ENCODE measurements around the gene SORBS1.
A peak's percentile ranks its signal among the peaks of the same experiment; 100 is the strongest.

Gene SORBS1

GRCh38 chr10:95478935-95479334 lies 82.2 kb downstream of the SORBS1 start:
- Histone ChIP-seq H3K36me3 (peaks cover under 1 to 10% (median 5%) of the 10 kb centered on the region in 3 donors), H3K4me1 (peaks cover 1 to 100% (median 85%) of the 10 kb centered on the region in 4 donors), H3K27ac (peak overlapping the region; percentile 87 to 91), H3K27me3 (no peaks in the 10 kb centered on the region), H3K9me3 (no peaks in the 10 kb centered on the region), H3K4me3 (no peak overlapping the region)
- TF ChIP-seq CTCF (IDR thresholded peaks at IDR 0.05), result no peak
- peak in 1 of 2 donors; percentile 65 for DNase-seq
- intact Hi-C loops (cut with DNase I; ENCODE audit: low total_unique reads), result no loop called here

- Histone ChIP-seq H3K4me1 (peaks cover 8 to 100% (median 92%) of the 10 kb centered on the region in 4 donors), H3K27me3 (no peaks in the 10 kb centered on the region), H3K27ac (peak overlapping the region; percentile 87 to 91), H3K36me3 (peaks cover 0 to 10% (median 0%) of the 10 kb centered on the region in 3 donors), H3K9me3 (no peaks in the 10 kb centered on the region), H3K4me3 (no peak overlapping the region)
- no peak for DNase-seq
- intact Hi-C loops (cut with DNase I; ENCODE audit: low total_unique reads), result no loop called here
- no peak for TF ChIP-seq CTCF (IDR thresholded peaks at IDR 0.05)
Observed at GRCh38 chr10:95478185-95478584, 83.0 kb downstream of the SORBS1 start.

GRCh38 chr10:95477175-95477520 lies 84.0 kb downstream of the SORBS1 start:
- no peaks in the 10 kb centered on the region for H3K9me3 ChIP-seq
- no peak for DNase-seq
- H3K4me3 ChIP-seq, result no peak overlapping the region
- TF ChIP-seq CTCF (IDR thresholded peaks at IDR 0.05), result no peak
- intact Hi-C loops (cut with DNase I; ENCODE audit: low total_unique reads), result no loop called here
- H3K4me1 ChIP-seq, result peaks cover 8 to 100% (median 91%) of the 10 kb centered on the region in 4 donors
- H3K36me3 ChIP-seq, result peaks cover 0 to 4% (median 0%) of the 10 kb centered on the region in 3 donors
- peak overlapping the region; percentile 87 to 91 for H3K27ac ChIP-seq
- H3K27me3 ChIP-seq, result no peaks in the 10 kb centered on the region

GRCh38 chr10:95476469-95477174 lies 84.5 kb downstream of the SORBS1 start:
- Histone ChIP-seq H3K4me3 (no peak overlapping the region), H3K27me3 (no peaks in the 10 kb centered on the region), H3K4me1 (peaks cover 8 to 100% (median 90%) of the 10 kb centered on the region in 4 donors), H3K9me3 (no peaks in the 10 kb centered on the region), H3K27ac (peak overlapping the region; percentile 87 to 91), H3K36me3 (no peaks in the 10 kb centered on the region)
- no peak for DNase-seq
- no peak for TF ChIP-seq CTCF (IDR thresholded peaks at IDR 0.05)
- intact Hi-C loops (cut with DNase I; ENCODE audit: low total_unique reads), result no loop called here

- Histone ChIP-seq H3K27ac (peak overlapping the region; percentile 87 to 91), H3K36me3 (peaks cover 0 to 2% (median 0%) of the 10 kb centered on the region in 3 donors), H3K4me3 (no peak overlapping the region), H3K4me1 (peaks cover 8 to 100% (median 90%) of the 10 kb centered on the region in 4 donors), H3K27me3 (no peaks in the 10 kb centered on the region), H3K9me3 (no peaks in the 10 kb centered on the region)
- intact Hi-C loops (cut with DNase I; ENCODE audit: low total_unique reads), result no loop called here
- no peak for DNase-seq
- no peak for TF ChIP-seq CTCF (IDR thresholded peaks at IDR 0.05)
Observed at GRCh38 chr10:95475827-95476468, 85.2 kb downstream of the SORBS1 start.
